HG02678 (cell line): ENCODE data around the gene LARGE1.
"Not testable (repeated sequence)": the region's sequence is repeated elsewhere in the genome, so short reads cannot be mapped to it uniquely, and the experiment has no call there.

Experiments used
- ATAC-seq: cut with Tn5 transposase; IDR thresholded peaks from one replicate; pipeline ENCODE4 v1.9.1; 2021; ENCODE audit warnings: mild to moderate bottlenecking, moderate library complexity; ENCODE audit not compliant: unreplicated experiment

The LARGE1 gene

GRCh38 chr22:33858653-33859052 lies 61.6 kb downstream of the LARGE1 start:
- ATAC-seq, result not testable (repeated sequence)

DNA sequence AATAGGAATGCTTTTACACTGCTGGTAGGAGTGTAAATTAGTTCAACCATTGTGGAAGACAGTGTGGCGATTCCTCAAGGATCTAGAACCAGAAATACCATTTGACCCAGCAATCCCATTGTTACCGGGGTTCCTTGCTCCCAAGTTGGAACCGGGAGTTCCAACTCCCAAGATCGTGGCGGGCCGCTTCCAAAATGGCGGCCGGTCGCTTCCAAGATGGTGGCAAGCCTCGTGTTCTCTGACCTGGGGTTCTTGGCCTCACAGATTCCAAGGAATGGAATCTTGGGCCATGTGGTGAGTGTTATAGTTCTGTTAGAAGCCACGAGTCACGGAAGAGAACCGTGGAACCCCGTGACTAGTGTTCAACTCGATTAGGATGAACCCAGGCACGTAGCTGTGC lies 62.5 kb downstream of the LARGE1 start:
- ATAC-seq, result not testable (repeated sequence)

- no peak for ATAC-seq
Observed at GRCh38 chr22:33854724-33855123, 65.6 kb downstream of the LARGE1 start.

- ATAC-seq, result peak; percentile 83
Observed at GRCh38 chr22:33853200-33854097, 66.8 kb downstream of the LARGE1 start.

GRCh38 chr22:33851821-33852384 lies 68.4 kb downstream of the LARGE1 start:
- no peak for ATAC-seq

DNA sequence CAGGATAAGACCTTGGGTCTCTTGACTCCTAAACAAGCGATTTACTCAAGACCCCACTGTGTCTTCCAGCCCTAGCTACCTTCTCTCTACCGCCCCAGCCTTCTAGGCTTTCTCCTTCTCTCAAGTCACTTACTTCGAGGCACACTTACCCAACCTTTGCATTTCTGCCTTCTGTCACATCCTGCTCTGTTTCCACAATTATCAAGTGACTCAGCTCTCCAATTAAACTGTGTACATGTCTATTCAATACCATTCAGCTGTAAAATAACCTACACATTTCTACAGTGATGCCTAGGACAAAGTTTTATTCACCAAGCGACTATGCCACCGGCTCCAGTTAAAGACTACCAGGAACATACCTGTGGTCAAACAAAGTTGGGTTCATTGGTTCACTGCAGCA lies 69.0 kb downstream of the LARGE1 start:
- no peak for ATAC-seq

DNA sequence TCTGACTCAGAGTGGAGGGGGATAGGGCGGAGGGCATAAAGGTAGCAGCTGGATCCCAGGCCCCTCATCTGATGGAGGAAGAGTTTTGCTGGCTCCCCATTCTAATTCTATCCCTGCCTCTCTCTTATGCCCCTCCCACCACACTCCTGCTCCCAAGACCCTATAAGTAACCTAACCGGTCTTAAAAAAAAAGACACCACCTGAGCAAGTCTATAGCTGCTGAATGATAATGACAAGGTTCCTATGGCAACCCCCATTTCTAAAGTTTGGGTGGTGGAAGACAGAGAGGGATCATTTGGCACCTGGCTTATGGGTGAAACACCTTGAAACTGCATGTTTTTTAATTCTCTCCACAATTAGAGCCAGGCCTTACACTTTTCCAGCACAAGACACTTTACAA lies 69.6 kb downstream of the LARGE1 start:
- ATAC-seq, result no peak

DNA sequence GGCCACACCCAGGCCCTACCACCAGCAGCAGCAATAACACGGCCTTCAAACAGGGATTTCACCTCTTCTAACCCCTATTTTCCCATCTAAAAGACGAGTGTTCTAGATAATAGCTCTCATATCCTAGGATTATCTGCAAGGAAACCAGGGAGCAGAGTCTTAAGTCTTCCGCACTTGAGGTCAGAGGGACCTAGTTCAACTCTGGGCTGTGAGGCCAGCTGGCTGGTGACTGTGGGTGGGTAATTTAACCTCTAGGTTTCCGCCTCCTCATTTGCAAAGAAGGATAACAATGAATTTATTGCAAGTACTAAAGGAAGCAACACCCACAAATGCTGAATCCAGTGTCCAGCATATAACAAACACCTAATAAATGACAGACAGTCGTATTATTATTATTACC lies 70.1 kb downstream of the LARGE1 start:
- no peak for ATAC-seq

DNA sequence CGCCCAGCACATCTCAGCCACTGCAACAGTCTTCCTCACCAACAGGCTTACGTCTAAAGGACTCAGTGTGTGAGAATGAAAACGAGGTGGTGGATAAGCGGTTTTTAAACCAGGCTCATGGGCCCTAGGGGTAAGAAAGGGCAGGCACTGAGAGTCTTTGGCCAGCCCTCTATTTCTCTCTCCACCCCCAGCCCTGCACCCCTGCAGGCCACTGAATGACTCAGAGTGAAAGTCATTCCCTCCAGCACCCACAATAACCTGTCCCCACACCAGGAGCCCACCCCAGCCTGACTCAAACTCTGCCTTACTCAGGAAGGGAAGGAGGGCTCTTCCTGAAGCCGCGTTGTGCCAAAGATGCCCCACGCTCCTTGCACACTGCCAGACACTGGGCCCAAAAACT lies 72.0 kb downstream of the LARGE1 start:
- ATAC-seq, result no peak

DNA sequence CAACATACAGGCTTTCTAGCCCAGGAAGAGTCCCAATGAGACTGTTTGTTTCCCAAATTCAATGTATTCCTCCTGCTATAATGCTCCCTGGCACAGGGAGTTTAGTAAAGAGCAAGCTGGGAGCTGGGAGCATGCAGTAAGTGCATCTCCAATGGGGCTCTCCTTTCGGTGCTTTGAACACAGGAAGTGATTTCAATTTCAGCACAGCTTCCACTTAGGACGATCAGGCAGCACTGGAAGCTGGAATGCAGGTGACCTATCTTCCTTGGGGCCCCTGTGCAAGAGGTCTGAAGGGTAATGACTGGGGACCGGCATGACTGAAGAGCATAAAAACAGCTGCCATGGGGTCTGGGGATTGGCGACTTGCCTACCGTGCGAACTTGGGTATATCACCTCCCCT lies 76.0 kb downstream of the LARGE1 start:
- ATAC-seq, result no peak

DNA sequence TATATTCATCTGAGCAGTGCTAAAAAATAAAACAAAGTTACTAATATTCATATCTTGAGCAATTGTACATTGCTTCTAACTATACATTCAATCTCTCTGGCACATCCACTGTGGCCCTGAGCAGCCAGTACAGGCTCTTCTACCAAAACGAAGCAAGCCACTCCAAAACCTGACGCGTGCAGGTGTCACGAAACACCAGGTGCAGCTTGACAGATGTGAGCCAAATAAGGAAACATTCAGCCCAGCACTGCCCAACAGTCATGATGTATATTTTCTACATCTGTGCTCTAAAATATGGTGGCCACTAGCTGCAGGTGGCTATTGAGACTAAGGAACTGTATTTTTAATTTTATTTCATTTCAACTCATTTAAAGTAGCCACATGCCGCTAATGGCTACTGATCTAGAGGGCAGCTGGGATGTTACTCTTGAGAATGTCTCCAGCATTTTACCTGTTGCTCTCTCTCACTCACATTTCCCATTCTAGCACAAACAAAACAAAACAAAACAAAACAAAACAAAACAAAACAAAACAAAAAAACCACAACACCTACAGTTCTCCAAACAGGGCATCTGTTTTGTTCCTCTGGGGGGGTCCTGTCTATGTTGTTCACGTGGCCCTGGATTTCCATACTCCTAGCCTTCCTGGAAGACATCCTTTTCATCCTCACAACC lies 77.7 kb downstream of the LARGE1 start:
- no peak for ATAC-seq

DNA sequence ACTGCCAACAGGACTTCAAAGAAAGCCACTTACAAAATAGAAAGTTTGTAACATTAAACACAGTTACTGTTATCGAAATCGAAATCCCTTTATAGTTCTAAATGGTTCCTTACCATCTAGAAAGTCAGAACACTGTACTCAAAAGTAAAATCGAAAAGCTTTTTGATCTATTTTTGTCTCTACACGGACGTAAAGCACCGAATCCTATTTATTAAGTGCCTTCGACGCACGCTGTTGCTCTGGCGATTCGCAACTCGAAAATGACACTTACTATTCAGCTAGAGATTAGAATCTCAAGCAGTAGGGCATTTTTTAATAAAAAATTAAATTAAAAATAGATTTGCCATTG lies 78.3 kb downstream of the LARGE1 start:
- no peak for ATAC-seq

- no peak for ATAC-seq
Observed at GRCh38 chr22:33841281-33842005, 78.8 kb downstream of the LARGE1 start.

GRCh38 chr22:33838644-33839043 lies 81.6 kb downstream of the LARGE1 start:
- no peak for ATAC-seq

DNA sequence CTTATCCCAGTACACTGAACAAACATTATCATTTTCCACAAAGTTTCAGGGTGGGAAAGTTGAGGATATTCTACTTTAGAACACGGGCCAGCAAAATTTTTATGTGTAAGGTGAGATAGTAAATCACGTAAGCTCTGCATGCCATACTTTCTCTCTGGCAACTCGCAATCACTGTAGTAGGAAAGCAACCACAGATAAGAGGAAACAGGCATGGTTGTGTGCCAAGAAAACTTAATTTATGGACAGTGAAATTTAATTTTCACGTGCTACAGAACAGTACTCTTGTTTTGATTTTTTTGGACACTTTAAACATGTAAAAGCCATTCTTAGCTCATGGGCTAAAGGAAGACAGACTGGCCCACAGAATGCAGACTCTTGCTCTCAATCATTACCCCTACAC lies 82.5 kb downstream of the LARGE1 start:
- no peak for ATAC-seq

GRCh38 chr22:33835265-33835664 lies 85.0 kb downstream of the LARGE1 start:
- no peak for ATAC-seq

- no peak for ATAC-seq
Observed at GRCh38 chr22:33832558-33833151, 87.6 kb downstream of the LARGE1 start.

- ATAC-seq, result no peak
Observed at GRCh38 chr22:33831651-33832050, 88.6 kb downstream of the LARGE1 start.

DNA sequence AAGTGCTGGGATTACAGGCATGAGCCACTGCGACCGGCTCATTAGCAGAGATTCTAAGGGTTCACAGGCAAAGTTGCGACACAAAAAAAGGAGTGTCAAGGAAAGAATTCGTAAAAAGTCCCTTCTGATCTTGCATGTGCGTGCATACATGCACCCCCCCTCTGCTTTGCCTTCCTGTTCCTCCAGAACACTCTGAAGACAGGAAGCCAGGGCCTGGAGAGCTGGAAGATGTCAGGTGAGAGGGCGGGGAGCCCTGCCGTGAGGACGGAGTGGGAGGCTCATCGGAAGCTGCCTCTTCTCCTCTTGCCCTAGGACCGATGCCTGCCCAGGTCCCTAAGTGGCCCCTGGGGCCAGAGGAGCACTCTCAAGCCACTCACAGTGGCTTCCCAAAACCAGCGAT lies 89.1 kb downstream of the LARGE1 start:
- ATAC-seq, result no peak

- no peak for ATAC-seq
Observed at GRCh38 chr22:33829546-33830280, 90.6 kb downstream of the LARGE1 start.
